Esophagus (tissue), 2 donors: ENCODE results near the gene SPCS1. TPM values are rescaled to one million over a fixed set of nuclear protein-coding genes. Genes with fewer than 3 reads are reported as not detected.

Source experiments
- H3K27ac ChIP-seq, 2 donors: one replicate each; pipeline ENCODE4 v1.5.1; 2013; ENCODE audit warnings: low read depth in 2 of 2, mild to moderate bottlenecking in 2 of 2, inconsistent platforms in 1 of 2, low read length in 1 of 2, moderate library complexity in 1 of 2
- H3K27me3 ChIP-seq, 2 donors: one replicate each; pipeline ENCODE4 v1.6.1; 2013; ENCODE audit warnings: low read length in 2 of 2, control low read depth in 1 of 2, mild to moderate bottlenecking in 1 of 2; ENCODE audit not compliant: insufficient read depth in 2 of 2, control insufficient read depth in 1 of 2
- H3K36me3 ChIP-seq, 2 donors: one replicate each; pipeline ENCODE4 v1.6.1; 2013; ENCODE audit warnings: low read length in 1 of 2; ENCODE audit not compliant: control insufficient read depth in 2 of 2, insufficient read depth in 2 of 2
- H3K4me1 ChIP-seq, 2 donors: one replicate each; pipeline ENCODE4 v1.6.1; 2013; ENCODE audit warnings: low read length in 1 of 2; ENCODE audit not compliant: control insufficient read depth in 2 of 2, insufficient read depth in 2 of 2
- H3K4me3 ChIP-seq, 2 donors: one replicate each; pipeline ENCODE4 v1.5.1; 2013; ENCODE audit warnings: low read length in 2 of 2, mild to moderate bottlenecking in 2 of 2, low read depth in 1 of 2, moderate library complexity in 1 of 2
- H3K9me3 ChIP-seq, 2 donors: one replicate each; pipeline ENCODE4 v1.6.1; 2013; ENCODE audit warnings: mild to moderate bottlenecking in 2 of 2, low read depth in 1 of 2, low read length in 1 of 2, moderate library complexity in 1 of 2; ENCODE audit not compliant: control insufficient read depth in 2 of 2, insufficient read depth in 1 of 2
- WGBS, 2 donors: extraction: QIAGEN DNeasy Blood & Tissue Kit; methylation state at CpG; one replicate each; pipeline ENCODE4 v1.1.7; 2013; 5-methylcytosine and 5-hydroxymethylcytosine counted together
- polyA plus RNA-seq, 2 donors: library from polyadenylated mRNA; stranded (reverse); fragments of 200-250 nt; gene quantifications; one replicate each; pipeline ENCODE4 v1.2.3, GENCODE V29; 2013
- donor health status: healthy with polysubstance abuse.
- donor health status: Bipolar disorder and iron deficiency.

SPCS1 gene
- polyA plus RNA-seq, 2 donors, result 54.6 to 114 TPM

- 46 to 74% methylated on average over 1 of the region's 1 CpG for WGBS, 2 donors
- no peak overlapping the region for H3K27ac ChIP-seq
- H3K27me3 ChIP-seq, result no peaks in the 10 kb centered on the region
- peaks cover 5 to 6% of the 10 kb centered on the region in 2 donors for H3K36me3 ChIP-seq
- H3K9me3 ChIP-seq, result no peaks in the 10 kb centered on the region
- no peak overlapping the region for H3K4me3 ChIP-seq
- no peaks in the 10 kb centered on the region for H3K4me1 ChIP-seq
These were observed 26.1 kb upstream of the SPCS1 start for GRCh38 chr3:52679811-52680210.

- Histone ChIP-seq H3K27ac (no peak overlapping the region), H3K36me3 (peaks cover 5 to 6% of the 10 kb centered on the region in 2 donors), H3K9me3 (no peaks in the 10 kb centered on the region), H3K4me1 (no peaks in the 10 kb centered on the region), H3K4me3 (no peak overlapping the region), H3K27me3 (no peaks in the 10 kb centered on the region)
- WGBS, 2 donors, result 75 to 77% methylated on average over 3 of the region's 3 CpGs
These were observed 24.3 kb upstream of the SPCS1 start for GRCh38 chr3:52681596-52681995.

- H3K36me3 ChIP-seq, result peaks cover 5 to 6% of the 10 kb centered on the region in 2 donors
- peak overlapping the region in 1 of 2 donors; percentile 17 for H3K27ac ChIP-seq
- no peaks in the 10 kb centered on the region for H3K4me1 ChIP-seq
- no peak overlapping the region for H3K4me3 ChIP-seq
- no peaks in the 10 kb centered on the region for H3K9me3 ChIP-seq
- no peaks in the 10 kb centered on the region for H3K27me3 ChIP-seq
These were observed 23.9 kb upstream of the SPCS1 start for GRCh38 chr3:52682016-52682415.

- Histone ChIP-seq H3K27me3 (no peaks in the 10 kb centered on the region), H3K4me1 (no peaks in the 10 kb centered on the region), H3K9me3 (no peaks in the 10 kb centered on the region), H3K27ac (no peak overlapping the region), H3K4me3 (no peak overlapping the region), H3K36me3 (peaks cover 6% of the 10 kb centered on the region in 2 donors)
- WGBS, 2 donors, result 69 to 78% methylated on average over 6 of the region's 6 CpGs
These were observed 22.3 kb upstream of the SPCS1 start for GRCh38 chr3:52683611-52684010.

GRCh38 chr3:52684184-52684583 lies 21.7 kb upstream of the SPCS1 start:
- Histone ChIP-seq H3K27ac (no peak overlapping the region), H3K36me3 (peaks cover 3 to 12% of the 10 kb centered on the region in 2 donors), H3K9me3 (no peaks in the 10 kb centered on the region), H3K4me3 (no peak overlapping the region), H3K4me1 (no peaks in the 10 kb centered on the region), H3K27me3 (no peaks in the 10 kb centered on the region)
- 39 to 47% methylated on average over 5 of the region's 5 CpGs for WGBS, 2 donors

- Histone ChIP-seq H3K27me3 (no peaks in the 10 kb centered on the region), H3K27ac (peak overlapping the region; percentile 98 to 100), H3K36me3 (peaks cover 0 to 16% of the 10 kb centered on the region in 2 donors), H3K9me3 (no peaks in the 10 kb centered on the region), H3K4me3 (peak overlapping the region; percentile 95 to 98), H3K4me1 (no peaks in the 10 kb centered on the region)
- 0% methylated on average over 31 to 41 of the region's 41 CpGs for WGBS, 2 donors
These were observed 20.6 kb upstream of the SPCS1 start for GRCh38 chr3:52685285-52685708.

- peaks cover 3 to 16% of the 10 kb centered on the region in 2 donors for H3K36me3 ChIP-seq
- no peaks in the 10 kb centered on the region for H3K9me3 ChIP-seq
- H3K4me1 ChIP-seq, result no peaks in the 10 kb centered on the region
- H3K27me3 ChIP-seq, result no peaks in the 10 kb centered on the region
- peak within 1 kb of the TSS; percentile 95 to 98 for H3K4me3 ChIP-seq
- WGBS, 2 donors, result 1% methylated on average over 69 to 82 of the region's 82 CpGs
- peak within 1 kb of the TSS; percentile 98 to 100 for H3K27ac ChIP-seq
These were observed 19.9 kb upstream of the SPCS1 start, which contains the start of the genes GNL3 and PBRM1 for GRCh38 chr3:52685709-52686691. Gene GNL3 (plus strand): TSS chr3:52686032. CDS start chr3:52686093, 61 bp downstream. Gene PBRM1 (minus strand): TSS chr3:52685913.

GRCh38 chr3:52688266-52688665 lies 17.6 kb upstream of the SPCS1 start:
- Histone ChIP-seq H3K36me3 (peaks cover 9 to 24% of the 10 kb centered on the region in 2 donors), H3K4me3 (peak overlapping the region in 1 of 2 donors; percentile 95), H3K27ac (peak overlapping the region; percentile 72 to 85), H3K9me3 (no peaks in the 10 kb centered on the region), H3K4me1 (no peaks in the 10 kb centered on the region), H3K27me3 (no peaks in the 10 kb centered on the region)
- WGBS, 2 donors, result 54 to 59% methylated on average over 6 of the region's 6 CpGs

- Histone ChIP-seq H3K27ac (peak overlapping the region; percentile 72 to 85), H3K27me3 (no peaks in the 10 kb centered on the region), H3K9me3 (no peaks in the 10 kb centered on the region), H3K4me3 (no peak overlapping the region), H3K4me1 (no peaks in the 10 kb centered on the region), H3K36me3 (peaks cover 12 to 24% of the 10 kb centered on the region in 2 donors)
- WGBS, 2 donors, result 64 to 70% methylated on average over 3 of the region's 3 CpGs
These were observed 16.8 kb upstream of the SPCS1 start for GRCh38 chr3:52689151-52689550.
